Thyroid gland (tissue), 4 donors: ENCODE results near the gene TNPO3. TPM values are rescaled to one million over a fixed set of nuclear protein-coding genes. Genes with fewer than 3 reads are reported as not detected.

Experiments used
- DNase-seq, 2 donors: peaks; one replicate each; pipeline ENCODE4 v3.0.0-alpha.2; 2019
- H3K27ac ChIP-seq, 3 donors: fragments of 200-600 bp; sonication (generic); 1 replicate in 2 of 3; 2 replicates in 1 of 3; pipeline ENCODE4 v1.5.1; 2016 to 2019; ENCODE audit warnings: mild to moderate bottlenecking in 1 of 3, moderate library complexity in 1 of 3
- H3K27me3 ChIP-seq: fragments of 200-600 bp; sonication (generic); one replicate; pipeline ENCODE4 v1.5.1; 2019
- H3K36me3 ChIP-seq, 2 donors: fragments of 200-600 bp; sonication (generic); one replicate each; pipeline ENCODE4 v1.5.1; 2016 to 2019
- H3K4me1 ChIP-seq, 2 donors: fragments of 200-600 bp; sonication (generic); one replicate each; pipeline ENCODE4 v1.5.1; 2017 to 2019
- H3K4me3 ChIP-seq, 3 donors: fragments of 200-600 bp; sonication (generic); replicated peaks in 1 of 3; 1 replicate in 2 of 3; 2 replicates in 1 of 3; pipeline ENCODE4 v1.5.1; 2016; ENCODE audit warnings: mild to moderate bottlenecking in 1 of 3
- H3K9me3 ChIP-seq: fragments of 200-600 bp; sonication (generic); one replicate; pipeline ENCODE4 v1.5.1; 2017
- POLR2A ChIP-seq, 2 donors: fragments of 450-650 bp; IDR thresholded peaks; one replicate each; pipeline ENCODE4 v1.6.1; 2017; ENCODE audit warnings: antibody characterized with exemption in 2 of 2, mild to moderate bottlenecking in 2 of 2, moderate library complexity in 1 of 2
- WGBS, 2 donors: methylation state at CpG; one replicate each; pipeline ENCODE4 v1.1.5; 2017; 5-methylcytosine and 5-hydroxymethylcytosine counted together
- intact Hi-C: fragments of 100-400 bp; cut with DNase I; formaldehyde crosslinking; loops from one replicate; pipeline ENCODE4 v1.15.1; 2023
- total RNA-seq, 4 donors: library from RNA; depleted of rRNA; stranded (reverse); fragments of >200 nt; gene quantifications; one replicate each; pipeline ENCODE4 v1.2.3, GENCODE V29; 2016
- TF ChIP-seq, protein P1 (sequence below), 6 experiments: fragments of 200-600 bp in 3 of 6; fragments of 450-650 bp in 3 of 6; sonication (generic) in 3 of 6; IDR thresholded peaks; one replicate each; pipeline ENCODE4 v1.5.1; 2016 to 2019; ENCODE audit warnings: antibody characterized with exemption in 6 of 6, mild to moderate bottlenecking in 2 of 6, inconsistent platforms in 1 of 6, moderate library complexity in 1 of 6

TNPO3 gene
- total RNA-seq, 4 donors from 2014 or later: 46.1 to 56.2 (median 51.8) TPM

DNA sequence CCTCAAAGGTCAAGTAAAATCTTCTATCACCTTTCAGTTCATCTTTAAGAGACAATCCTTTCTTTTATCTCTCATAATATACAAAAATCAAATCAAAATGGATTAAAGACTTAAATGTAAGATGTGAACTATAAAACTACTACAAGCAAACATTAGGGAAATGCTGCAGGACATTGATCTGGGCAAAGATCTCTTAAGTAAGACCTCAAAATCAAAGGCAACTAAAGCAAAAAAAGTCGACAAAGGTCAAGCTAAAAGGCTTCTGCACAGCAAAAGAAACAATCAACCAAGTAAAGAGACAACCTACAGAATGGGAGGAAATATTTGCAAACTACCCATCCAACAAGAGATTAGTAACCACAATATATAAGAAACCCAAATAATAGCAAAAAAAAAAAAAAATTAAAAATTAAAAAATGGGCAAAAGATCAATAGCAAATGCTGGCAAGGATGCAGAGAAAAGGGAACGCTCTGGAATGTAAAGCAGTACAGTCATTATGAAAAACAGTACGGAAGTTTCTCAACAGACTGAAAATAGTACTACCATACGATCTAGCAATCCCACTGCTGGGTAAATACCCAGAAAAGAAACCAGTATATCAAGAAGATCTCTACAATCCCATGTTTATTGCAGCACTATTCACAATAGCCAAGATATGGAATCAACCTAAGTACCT is 41.7 kb downstream of the TNPO3 start:
- Histone ChIP-seq H3K27ac (no peak overlapping the region), H3K4me1 (peaks cover 18 to 28% of the 10 kb centered on the region in 2 donors), H3K27me3 (no peaks in the 10 kb centered on the region), H3K36me3 (peaks cover 10 to 12% of the 10 kb centered on the region in 2 donors), H3K9me3 (no peaks in the 10 kb centered on the region), H3K4me3 (no peak overlapping the region)
- intact Hi-C loops: no loop called here
- DNase-seq: no peak
- TF ChIP-seq, protein P1, sequence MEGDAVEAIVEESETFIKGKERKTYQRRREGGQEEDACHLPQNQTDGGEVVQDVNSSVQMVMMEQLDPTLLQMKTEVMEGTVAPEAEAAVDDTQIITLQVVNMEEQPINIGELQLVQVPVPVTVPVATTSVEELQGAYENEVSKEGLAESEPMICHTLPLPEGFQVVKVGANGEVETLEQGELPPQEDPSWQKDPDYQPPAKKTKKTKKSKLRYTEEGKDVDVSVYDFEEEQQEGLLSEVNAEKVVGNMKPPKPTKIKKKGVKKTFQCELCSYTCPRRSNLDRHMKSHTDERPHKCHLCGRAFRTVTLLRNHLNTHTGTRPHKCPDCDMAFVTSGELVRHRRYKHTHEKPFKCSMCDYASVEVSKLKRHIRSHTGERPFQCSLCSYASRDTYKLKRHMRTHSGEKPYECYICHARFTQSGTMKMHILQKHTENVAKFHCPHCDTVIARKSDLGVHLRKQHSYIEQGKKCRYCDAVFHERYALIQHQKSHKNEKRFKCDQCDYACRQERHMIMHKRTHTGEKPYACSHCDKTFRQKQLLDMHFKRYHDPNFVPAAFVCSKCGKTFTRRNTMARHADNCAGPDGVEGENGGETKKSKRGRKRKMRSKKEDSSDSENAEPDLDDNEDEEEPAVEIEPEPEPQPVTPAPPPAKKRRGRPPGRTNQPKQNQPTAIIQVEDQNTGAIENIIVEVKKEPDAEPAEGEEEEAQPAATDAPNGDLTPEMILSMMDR (IDR thresholded peaks at IDR 0.05): no peak
- TF ChIP-seq POLR2A (IDR thresholded peaks at IDR 0.05): no peak
- 90 to 91% methylated on average over 4 of the region's 4 CpGs for WGBS, 2 donors

- Histone ChIP-seq H3K36me3 (peaks cover 10 to 12% of the 10 kb centered on the region in 2 donors), H3K27ac (no peak overlapping the region), H3K4me3 (no peak overlapping the region), H3K4me1 (peaks cover 18 to 33% of the 10 kb centered on the region in 2 donors), H3K9me3 (no peaks in the 10 kb centered on the region), H3K27me3 (no peaks in the 10 kb centered on the region)
- 90 to 96% methylated on average over 1 of the region's 1 CpG for WGBS, 2 donors
- intact Hi-C loops: no loop called here
- DNase-seq: no peak
- TF ChIP-seq, protein P1 (IDR thresholded peaks at IDR 0.05): no peak
- no peak for TF ChIP-seq POLR2A (IDR thresholded peaks at IDR 0.05)
These were observed 42.3 kb downstream of the TNPO3 start for GRCh38 chr7:129012641-129013040.

DNA sequence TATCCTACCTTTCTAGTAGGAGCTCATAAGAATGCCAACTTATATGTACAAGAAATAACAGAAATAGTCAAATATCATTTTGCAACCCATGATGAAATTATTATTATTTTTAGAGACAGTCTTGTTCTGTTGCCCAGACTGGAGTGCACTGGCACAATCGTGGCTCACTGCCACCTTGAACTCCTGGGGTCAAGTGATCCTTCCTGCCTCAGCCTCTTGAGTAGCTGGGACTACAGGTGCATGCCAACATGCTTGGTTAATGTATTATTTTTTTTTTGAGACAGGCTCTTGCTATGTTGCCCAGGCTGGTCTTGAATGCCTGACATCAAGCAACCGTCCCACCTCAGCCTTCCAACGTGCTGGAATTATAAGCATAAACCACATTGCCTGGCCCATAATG is 44.8 kb downstream of the TNPO3 start:
- WGBS, 2 donors: 32 to 40% methylated on average over 3 of the region's 3 CpGs
- Histone ChIP-seq H3K27me3 (no peaks in the 10 kb centered on the region), H3K9me3 (no peaks in the 10 kb centered on the region), H3K36me3 (peaks cover 3 to 10% of the 10 kb centered on the region in 2 donors), H3K4me3 (no peak overlapping the region), H3K4me1 (peaks cover 18 to 28% of the 10 kb centered on the region in 2 donors), H3K27ac (peak overlapping the region in 2 of 3 donors; percentile 14 to 54)
- peak; percentile 86 to 89 for DNase-seq
- TF ChIP-seq, protein P1 (IDR thresholded peaks at IDR 0.05): no peak
- TF ChIP-seq POLR2A (IDR thresholded peaks at IDR 0.05): no peak
- intact Hi-C loops: no loop called here

GRCh38 chr7:129009437-129009836 is 45.5 kb downstream of the TNPO3 start:
- Histone ChIP-seq H3K4me3 (no peak overlapping the region), H3K36me3 (peaks cover 0 to 5% of the 10 kb centered on the region in 2 donors), H3K27ac (peak overlapping the region; percentile 53 to 55 (median 54)), H3K9me3 (no peaks in the 10 kb centered on the region), H3K4me1 (peaks cover 18 to 28% of the 10 kb centered on the region in 2 donors), H3K27me3 (no peaks in the 10 kb centered on the region)
- TF ChIP-seq, protein P1 (IDR thresholded peaks at IDR 0.05): no peak
- TF ChIP-seq POLR2A (IDR thresholded peaks at IDR 0.05): no peak
- intact Hi-C loops: no loop called here
- WGBS, 2 donors: 57 to 68% methylated on average over 3 of the region's 3 CpGs
- peak in 1 of 2 donors; percentile 12 for DNase-seq

- intact Hi-C loops: no loop called here
- 52 to 56% methylated on average over 2 of the region's 2 CpGs for WGBS, 2 donors
- peaks cover 0 to 2% of the 10 kb centered on the region in 2 donors for H3K36me3 ChIP-seq
- peak overlapping the region; percentile 53 to 55 (median 54) for H3K27ac ChIP-seq
- H3K27me3 ChIP-seq: no peaks in the 10 kb centered on the region
- H3K9me3 ChIP-seq: no peaks in the 10 kb centered on the region
- H3K4me3 ChIP-seq: no peak overlapping the region
- DNase-seq: no peak
- peaks cover 18 to 28% of the 10 kb centered on the region in 2 donors for H3K4me1 ChIP-seq
- TF ChIP-seq, protein P1 (IDR thresholded peaks at IDR 0.05): no peak
- no peak for TF ChIP-seq POLR2A (IDR thresholded peaks at IDR 0.05)
These were observed 46.1 kb downstream of the TNPO3 start for GRCh38 chr7:129008645-129009414.
